GM23338 (cell line): Measurements from ENCODE around the gene SULT2B1.

Source experiments
- POLR2AphosphoS5 ChIP-seq: IDR thresholded peaks from 2 replicates; pipeline ENCODE4 v1.6.1; 2016; ENCODE audit warnings: antibody characterized with exemption, low read depth
- TF ChIP-seq, protein P1 (sequence below), 2 experiments: fragments of 200-600 bp in 1 of 2; sonication (generic) in 1 of 2; conservative IDR thresholded peaks; 2 replicates each; pipeline versions ENCODE4 v1.5.1 to v1.6.1; 2016 to 2017; ENCODE audit warnings: antibody characterized with exemption in 2 of 2, low read depth in 2 of 2, mild to moderate bottlenecking in 2 of 2, moderate library complexity in 1 of 2

DNA sequence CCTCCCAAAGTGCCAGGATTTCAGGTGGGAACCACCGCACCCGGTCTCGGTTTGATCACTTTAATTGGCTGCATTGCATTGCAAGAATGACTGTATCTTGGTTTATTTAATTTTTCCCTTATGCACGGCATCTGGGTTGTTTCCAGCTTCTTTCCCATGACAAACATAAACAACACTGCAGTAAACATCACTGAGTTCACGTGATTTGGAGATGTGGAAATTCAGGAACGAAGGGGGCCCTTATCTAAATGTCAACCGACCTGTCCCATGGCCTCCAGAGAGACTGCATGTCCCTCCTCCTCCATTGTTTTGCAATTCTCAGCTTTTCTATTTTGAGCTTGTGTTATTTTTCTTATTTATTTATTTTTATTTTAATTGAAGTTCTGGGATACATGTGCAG lies 14.4 kb upstream of the SULT2B1 start:
- TF ChIP-seq POLR2AphosphoS5 = no peak
- TF ChIP-seq, protein P1, sequence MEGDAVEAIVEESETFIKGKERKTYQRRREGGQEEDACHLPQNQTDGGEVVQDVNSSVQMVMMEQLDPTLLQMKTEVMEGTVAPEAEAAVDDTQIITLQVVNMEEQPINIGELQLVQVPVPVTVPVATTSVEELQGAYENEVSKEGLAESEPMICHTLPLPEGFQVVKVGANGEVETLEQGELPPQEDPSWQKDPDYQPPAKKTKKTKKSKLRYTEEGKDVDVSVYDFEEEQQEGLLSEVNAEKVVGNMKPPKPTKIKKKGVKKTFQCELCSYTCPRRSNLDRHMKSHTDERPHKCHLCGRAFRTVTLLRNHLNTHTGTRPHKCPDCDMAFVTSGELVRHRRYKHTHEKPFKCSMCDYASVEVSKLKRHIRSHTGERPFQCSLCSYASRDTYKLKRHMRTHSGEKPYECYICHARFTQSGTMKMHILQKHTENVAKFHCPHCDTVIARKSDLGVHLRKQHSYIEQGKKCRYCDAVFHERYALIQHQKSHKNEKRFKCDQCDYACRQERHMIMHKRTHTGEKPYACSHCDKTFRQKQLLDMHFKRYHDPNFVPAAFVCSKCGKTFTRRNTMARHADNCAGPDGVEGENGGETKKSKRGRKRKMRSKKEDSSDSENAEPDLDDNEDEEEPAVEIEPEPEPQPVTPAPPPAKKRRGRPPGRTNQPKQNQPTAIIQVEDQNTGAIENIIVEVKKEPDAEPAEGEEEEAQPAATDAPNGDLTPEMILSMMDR (conservative IDR thresholded peaks at IDR 0.05; ENCODE audit: low read depth in 2 of 2) = no peak
